Mesendoderm (in vitro differentiated cells): ENCODE measurements around the gene SND1.

Experiments used
- DNase-seq: peaks from one replicate; pipeline ENCODE4 v3.0.0; 2013
- H2AK5ac ChIP-seq: 2 replicates; pipeline ENCODE4 v1.6.1; 2013; ENCODE audit warnings: low read length, inconsistent platforms
- H2BK120ac ChIP-seq: 2 replicates; pipeline ENCODE4 v1.6.1; 2013; ENCODE audit warnings: low read depth, mild to moderate bottlenecking, low read length, moderate library complexity, mixed read lengths
- H2BK15ac ChIP-seq: replicated peaks from 2 replicates; pipeline ENCODE4 v1.6.1; 2013; ENCODE audit warnings: low read depth, mild to moderate bottlenecking, moderate library complexity
- H2BK5ac ChIP-seq: 2 replicates; pipeline ENCODE4 v1.6.1; 2013; ENCODE audit warnings: low read length, inconsistent platforms
- H3K18ac ChIP-seq: 2 replicates; pipeline ENCODE4 v1.6.1; 2013; ENCODE audit warnings: mild to moderate bottlenecking, low read length, mixed read lengths
- H3K23ac ChIP-seq: one replicate; pipeline ENCODE4 v1.6.1; 2013; ENCODE audit warnings: low read length
- H3K27ac ChIP-seq: 2 replicates; pipeline ENCODE4 v1.5.1; 2013; ENCODE audit warnings: low read depth, mild to moderate bottlenecking, inconsistent platforms, low read length, moderate library complexity
- H3K27me3 ChIP-seq: 2 replicates; pipeline ENCODE4 v1.6.1; 2013; ENCODE audit warnings: low read length, control low read depth, mild to moderate bottlenecking, inconsistent platforms; ENCODE audit not compliant: insufficient read depth, poor library complexity
- H3K36me3 ChIP-seq: 2 replicates; pipeline ENCODE4 v1.6.1; 2013; ENCODE audit warnings: low read length, inconsistent platforms; ENCODE audit not compliant: control insufficient read depth, insufficient read depth
- H3K4ac ChIP-seq: one replicate; pipeline ENCODE4 v1.6.1; 2013; ENCODE audit warnings: low read depth, mild to moderate bottlenecking, low read length, moderate library complexity
- H3K4me1 ChIP-seq: 2 replicates; pipeline ENCODE4 v1.6.1; 2013; ENCODE audit warnings: low read depth, low read length, inconsistent platforms; ENCODE audit not compliant: control insufficient read depth
- H3K4me2 ChIP-seq: 2 replicates; pipeline ENCODE4 v1.6.1; 2013; ENCODE audit warnings: low read length
- H3K4me3 ChIP-seq: 2 replicates; pipeline ENCODE4 v1.5.1; 2013; ENCODE audit warnings: mild to moderate bottlenecking, low read length
- H3K56ac ChIP-seq: one replicate; pipeline ENCODE4 v1.6.1; 2013; ENCODE audit warnings: low read length
- H3K79me1 ChIP-seq: 2 replicates; pipeline ENCODE4 v1.6.1; 2013; ENCODE audit warnings: low read length, inconsistent platforms
- H3K79me2 ChIP-seq: 2 replicates; pipeline ENCODE4 v1.6.1; 2013; ENCODE audit warnings: mild to moderate bottlenecking, low read length; ENCODE audit not compliant: control insufficient read depth, insufficient read depth
- H3K9ac ChIP-seq: 2 replicates; pipeline ENCODE4 v1.6.1; 2013; ENCODE audit warnings: low read length, inconsistent platforms
- H4K5ac ChIP-seq: one replicate; pipeline ENCODE4 v1.6.1; 2013; ENCODE audit warnings: low read length
- H4K8ac ChIP-seq: one replicate; pipeline ENCODE4 v1.6.1; 2013; ENCODE audit warnings: low read depth, mild to moderate bottlenecking, control low read depth, low read length, moderate library complexity
- WGBS: extraction: QIAGEN DNeasy Blood & Tissue Kit; methylation state at CpG from one replicate; pipeline ENCODE4 v1.1.7; 2013; ENCODE audit warnings: low lambda C conversion rate, missing lambda C conversion rate; ENCODE audit not compliant: insufficient coverage; ENCODE audit errors: extremely low coverage; 5-methylcytosine and 5-hydroxymethylcytosine counted together

SND1 gene

GRCh38 chr7:128121711-128122530 is 469.9 kb downstream of the SND1 start:
- DNase-seq, result no peak
- Histone ChIP-seq H2BK5ac (no peak overlapping the region), H3K4me3 (no peak overlapping the region), H3K56ac (no peak overlapping the region), H3K9ac (no peak overlapping the region), H3K36me3 (no peaks in the 10 kb centered on the region), H3K79me1 (no peaks in the 10 kb centered on the region), H3K23ac (no peak overlapping the region), H4K5ac (no peak overlapping the region), H2BK15ac (no peak overlapping the region), H2AK5ac (no peak overlapping the region), H3K4ac (no peak overlapping the region), H3K27ac (no peak overlapping the region), H2BK120ac (no peak overlapping the region), H4K8ac (no peak overlapping the region), H3K79me2 (no peaks in the 10 kb centered on the region), H3K4me2 (no peak overlapping the region), H3K4me1 (no peaks in the 10 kb centered on the region), H3K27me3 (no peaks in the 10 kb centered on the region), H3K18ac (no peak overlapping the region)
- no CpG with 5 or more reads among the region's 21 CpGs for WGBS

DNA sequence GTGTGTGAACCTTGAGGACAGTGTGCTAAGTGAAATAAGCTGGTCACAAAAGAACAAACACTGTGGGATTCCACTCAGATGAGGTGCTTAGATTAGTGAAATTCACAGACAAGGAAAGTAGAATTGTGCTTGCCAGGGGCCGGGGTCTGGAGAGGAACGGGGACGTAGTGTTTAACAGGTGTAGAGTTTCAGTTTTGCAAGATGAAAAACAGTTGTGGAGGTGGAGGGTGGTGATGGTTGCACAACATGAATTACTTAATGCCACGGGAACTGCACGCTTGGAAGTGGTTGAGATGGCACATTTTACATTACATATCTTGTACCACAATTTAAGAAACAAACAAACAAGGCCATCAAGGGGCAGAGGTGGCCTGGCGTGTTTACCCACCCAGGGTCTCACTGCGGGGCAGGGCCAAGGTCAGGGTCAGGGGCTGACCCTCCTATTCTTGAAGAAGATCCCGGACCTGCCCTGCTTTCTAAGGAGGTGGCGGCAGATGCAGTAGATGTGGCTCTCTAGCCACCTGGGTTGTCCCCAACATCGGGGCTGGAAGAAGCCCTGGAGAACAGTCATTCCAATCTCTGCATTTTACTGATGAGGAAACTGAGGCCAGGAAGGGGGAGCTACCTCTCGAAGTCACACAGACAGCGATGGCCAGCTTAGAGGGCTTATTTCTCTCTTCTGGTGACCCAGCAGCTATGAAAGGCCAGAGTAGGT is 470.7 kb downstream of the SND1 start:
- Histone ChIP-seq H3K9ac (no peak overlapping the region), H3K23ac (no peak overlapping the region), H3K4me3 (no peak overlapping the region), H4K5ac (no peak overlapping the region), H3K27me3 (no peaks in the 10 kb centered on the region), H3K79me2 (no peaks in the 10 kb centered on the region), H2BK5ac (no peak overlapping the region), H4K8ac (no peak overlapping the region), H3K4me1 (no peaks in the 10 kb centered on the region), H3K79me1 (no peaks in the 10 kb centered on the region), H3K18ac (no peak overlapping the region), H2AK5ac (no peak overlapping the region), H3K36me3 (no peaks in the 10 kb centered on the region), H3K4me2 (no peak overlapping the region), H2BK120ac (no peak overlapping the region), H2BK15ac (no peak overlapping the region), H3K27ac (no peak overlapping the region), H3K56ac (no peak overlapping the region), H3K4ac (no peak overlapping the region)
- WGBS, result no CpG with 5 or more reads among the region's 12 CpGs
- DNase-seq, result no peak

DNA sequence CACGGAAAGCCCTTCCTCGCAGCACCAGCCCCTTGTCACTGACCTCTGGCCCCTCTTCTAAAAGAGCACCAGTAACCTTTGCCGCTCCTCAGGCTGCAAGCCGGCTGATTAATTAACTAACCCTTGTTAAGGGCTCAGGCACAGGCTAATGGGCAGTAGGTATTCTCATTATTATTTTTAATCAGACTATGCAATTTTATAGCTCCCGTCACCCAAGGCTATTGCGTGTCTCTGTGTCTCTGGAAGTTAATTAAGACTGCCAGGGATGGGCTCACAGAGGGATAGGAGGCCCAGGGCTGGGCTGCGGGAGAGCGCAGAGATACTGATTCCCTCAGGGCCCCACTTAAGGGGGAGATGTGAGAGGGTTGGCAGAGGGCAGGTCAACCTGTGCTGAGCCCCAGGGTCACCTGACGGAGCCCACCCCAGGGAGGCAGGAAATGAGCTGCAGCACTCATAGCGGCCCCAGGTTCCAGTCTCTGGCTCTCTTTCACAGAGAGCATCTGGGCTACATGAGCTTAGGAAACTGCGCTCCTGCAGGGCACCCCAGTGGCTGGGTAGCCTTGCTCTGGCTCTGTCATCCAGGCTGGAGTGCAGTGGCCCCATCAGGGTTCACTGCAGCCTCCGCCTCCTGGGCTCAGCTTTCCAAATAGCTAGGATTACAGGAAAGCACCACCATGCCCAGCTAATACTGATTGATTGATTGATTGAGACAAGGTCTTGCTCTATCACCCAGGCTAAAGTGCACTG is 471.5 kb downstream of the SND1 start:
- H3K4me1 ChIP-seq, result no peaks in the 10 kb centered on the region
- no peaks in the 10 kb centered on the region for H3K36me3 ChIP-seq
- H3K27ac ChIP-seq, result no peak overlapping the region
- H2BK5ac ChIP-seq, result no peak overlapping the region
- no peak overlapping the region for H2AK5ac ChIP-seq
- no peak overlapping the region for H3K4me2 ChIP-seq
- H3K79me2 ChIP-seq, result no peaks in the 10 kb centered on the region
- no peak overlapping the region for H4K5ac ChIP-seq
- no peak overlapping the region for H3K4me3 ChIP-seq
- no peak overlapping the region for H3K23ac ChIP-seq
- H3K79me1 ChIP-seq, result no peaks in the 10 kb centered on the region
- H2BK120ac ChIP-seq, result no peak overlapping the region
- DNase-seq, result no peak
- H4K8ac ChIP-seq, result no peak overlapping the region
- H3K4ac ChIP-seq, result no peak overlapping the region
- H3K56ac ChIP-seq, result no peak overlapping the region
- H3K27me3 ChIP-seq, result no peaks in the 10 kb centered on the region
- H3K18ac ChIP-seq, result no peak overlapping the region
- no peak overlapping the region for H2BK15ac ChIP-seq
- no CpG with 5 or more reads among the region's 12 CpGs for WGBS
- H3K9ac ChIP-seq, result no peak overlapping the region

DNA sequence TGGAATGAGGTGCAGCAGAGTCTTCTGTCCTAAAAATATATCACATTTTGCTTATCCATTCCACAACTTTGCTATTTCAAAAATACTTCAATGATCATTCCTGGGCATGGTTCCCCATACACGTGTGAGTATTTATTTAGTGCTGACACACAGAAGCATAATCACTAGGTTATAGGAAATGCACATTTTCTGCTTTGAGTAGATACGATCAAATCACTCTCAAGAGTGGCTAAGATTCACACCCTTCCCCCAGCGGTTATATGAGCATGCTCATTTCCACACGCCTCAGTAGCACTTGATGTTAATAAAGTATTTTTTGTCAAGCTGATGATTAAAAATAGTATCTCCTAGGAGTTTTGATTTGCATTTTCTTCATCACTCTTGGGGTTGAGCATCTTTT is 472.8 kb downstream of the SND1 start:
- no CpG with 5 or more reads among the region's 4 CpGs for WGBS
- Histone ChIP-seq H3K36me3 (no peaks in the 10 kb centered on the region), H3K27ac (no peak overlapping the region), H3K9ac (no peak overlapping the region), H3K4me1 (no peaks in the 10 kb centered on the region), H2BK15ac (no peak overlapping the region), H3K4ac (no peak overlapping the region), H3K27me3 (no peaks in the 10 kb centered on the region), H3K23ac (no peak overlapping the region), H3K4me3 (no peak overlapping the region), H3K79me1 (no peaks in the 10 kb centered on the region), H3K4me2 (no peak overlapping the region), H2BK120ac (no peak overlapping the region), H2BK5ac (no peak overlapping the region), H4K5ac (no peak overlapping the region), H4K8ac (no peak overlapping the region), H3K18ac (no peak overlapping the region), H3K56ac (no peak overlapping the region), H3K79me2 (no peaks in the 10 kb centered on the region), H2AK5ac (no peak overlapping the region)
- no peak for DNase-seq

- no peak for DNase-seq
- Histone ChIP-seq H4K5ac (no peak overlapping the region), H3K79me2 (no peaks in the 10 kb centered on the region), H3K4me2 (no peak overlapping the region), H3K56ac (no peak overlapping the region), H3K4ac (no peak overlapping the region), H2BK120ac (no peak overlapping the region), H3K79me1 (no peaks in the 10 kb centered on the region), H3K9ac (no peak overlapping the region), H3K23ac (no peak overlapping the region), H3K27me3 (no peaks in the 10 kb centered on the region), H3K18ac (no peak overlapping the region), H3K27ac (no peak overlapping the region), H3K36me3 (no peaks in the 10 kb centered on the region), H2AK5ac (no peak overlapping the region), H3K4me3 (no peak overlapping the region), H4K8ac (no peak overlapping the region), H2BK5ac (no peak overlapping the region), H2BK15ac (no peak overlapping the region), H3K4me1 (no peaks in the 10 kb centered on the region)
- no CpG with 5 or more reads among the region's 1 CpG for WGBS
Measured at GRCh38 chr7:128125816-128126215, 473.8 kb downstream of the SND1 start.
